ENCODE data around the gene MKRN3. TPM values are rescaled to one million over a fixed set of nuclear protein-coding genes. Genes with fewer than 3 reads are reported as not detected.

The MKRN3 gene
- total and polyA plus RNA-seq, 10 of the 15 experiments (the other 5 are each of a cell fraction or from before 2014, with no cell fraction given): 0.30 to 1.1 TPM; not detected in 8

DNA sequence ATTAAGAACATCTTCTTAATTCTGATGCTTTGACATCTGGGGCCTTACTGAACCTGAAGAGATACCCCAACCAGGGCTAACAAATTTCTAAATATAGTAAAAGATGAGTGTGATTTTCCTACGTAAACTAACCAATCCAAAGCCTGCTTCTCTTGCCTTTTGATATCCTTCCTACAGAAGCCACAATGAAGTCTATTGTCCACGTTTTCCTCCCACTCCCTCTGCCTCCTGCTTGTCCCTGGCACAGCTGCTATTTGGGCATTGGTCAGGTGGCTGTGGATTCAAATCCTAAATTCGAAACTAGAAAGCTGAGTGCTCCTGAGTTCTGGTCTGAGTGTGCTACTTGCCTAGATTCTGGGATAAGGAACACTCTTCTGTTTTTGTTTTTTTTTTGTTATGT, 17.4 kb upstream of the MKRN3 start:
- TF ChIP-seq EED (IDR thresholded peaks at IDR 0.05; ENCODE audit: low read depth) (no peak), KAT2A (conservative IDR thresholded peaks at IDR 0.05; ENCODE audit: control insufficient read depth, low read depth, low read length) (no peak), EZH2 (IDR thresholded peaks at IDR 0.05; ENCODE audit: borderline replicate concordance, control insufficient read depth, low read depth, low read length) (no peak), ZBED1 (IDR thresholded peaks at IDR 0.05; ENCODE audit: borderline replicate concordance) (no peak), ASH2L (IDR thresholded peaks at IDR 0.05; ENCODE audit: borderline replicate concordance, low read depth) (no peak), SUPT20H (IDR thresholded peaks at IDR 0.05; ENCODE audit: borderline replicate concordance, control insufficient read depth, low read depth, low read length) (no peak), ZNF622 (IDR thresholded peaks at IDR 0.05) (no peak), FOXK2 (IDR thresholded peaks at IDR 0.05) (no peak), BHLHE40 (IDR thresholded peaks at IDR 0.05; ENCODE audit: borderline replicate concordance in 1 of 2, low read depth in 2 of 2, low read length in 1 of 2) (no peak), PAX5 (IDR thresholded peaks at IDR 0.05; ENCODE audit: borderline replicate concordance, low read depth, low read length) (no peak), SPI1 (IDR thresholded peaks at IDR 0.05; ENCODE audit: borderline replicate concordance, insufficient read depth, low read depth, low read length) (no peak), NBN (IDR thresholded peaks at IDR 0.05) (no peak), NFIC (IDR thresholded peaks at IDR 0.05; ENCODE audit: low read depth, low read length) (no peak), ESRRA (IDR thresholded peaks at IDR 0.05; ENCODE audit: low read length) (no peak)
- TF ChIP-seq, protein P1, sequence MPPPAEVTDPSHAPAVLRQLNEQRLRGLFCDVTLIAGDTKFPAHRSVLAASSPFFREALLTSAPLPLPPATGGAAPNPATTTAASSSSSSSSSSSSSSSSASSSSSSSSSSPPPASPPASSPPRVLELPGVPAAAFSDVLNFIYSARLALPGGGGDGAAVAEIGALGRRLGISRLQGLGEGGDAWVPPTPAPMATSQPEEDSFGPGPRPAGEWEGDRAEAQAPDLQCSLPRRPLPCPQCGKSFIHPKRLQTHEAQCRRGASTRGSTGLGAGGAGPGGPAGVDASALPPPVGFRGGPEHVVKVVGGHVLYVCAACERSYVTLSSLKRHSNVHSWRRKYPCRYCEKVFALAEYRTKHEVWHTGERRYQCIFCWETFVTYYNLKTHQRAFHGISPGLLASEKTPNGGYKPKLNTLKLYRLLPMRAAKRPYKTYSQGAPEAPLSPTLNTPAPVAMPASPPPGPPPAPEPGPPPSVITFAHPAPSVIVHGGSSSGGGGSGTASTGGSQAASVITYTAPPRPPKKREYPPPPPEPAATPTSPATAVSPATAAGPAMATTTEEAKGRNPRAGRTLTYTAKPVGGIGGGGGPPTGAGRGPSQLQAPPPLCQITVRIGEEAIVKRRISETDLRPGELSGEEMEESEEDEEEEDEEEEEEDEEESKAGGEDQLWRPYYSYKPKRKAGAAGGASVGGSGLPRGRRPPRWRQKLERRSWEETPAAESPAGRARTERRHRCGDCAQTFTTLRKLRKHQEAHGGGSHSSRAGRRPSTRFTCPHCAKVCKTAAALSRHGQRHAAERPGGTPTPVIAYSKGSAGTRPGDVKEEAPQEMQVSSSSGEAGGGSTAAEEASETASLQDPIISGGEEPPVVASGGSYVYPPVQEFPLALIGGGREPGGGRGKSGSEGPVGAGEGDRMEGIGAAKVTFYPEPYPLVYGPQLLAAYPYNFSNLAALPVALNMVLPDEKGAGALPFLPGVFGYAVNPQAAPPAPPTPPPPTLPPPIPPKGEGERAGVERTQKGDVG (CRISPR knock-in tag; IDR thresholded peaks at IDR 0.05): no peak
- TF ChIP-seq, protein P2, sequence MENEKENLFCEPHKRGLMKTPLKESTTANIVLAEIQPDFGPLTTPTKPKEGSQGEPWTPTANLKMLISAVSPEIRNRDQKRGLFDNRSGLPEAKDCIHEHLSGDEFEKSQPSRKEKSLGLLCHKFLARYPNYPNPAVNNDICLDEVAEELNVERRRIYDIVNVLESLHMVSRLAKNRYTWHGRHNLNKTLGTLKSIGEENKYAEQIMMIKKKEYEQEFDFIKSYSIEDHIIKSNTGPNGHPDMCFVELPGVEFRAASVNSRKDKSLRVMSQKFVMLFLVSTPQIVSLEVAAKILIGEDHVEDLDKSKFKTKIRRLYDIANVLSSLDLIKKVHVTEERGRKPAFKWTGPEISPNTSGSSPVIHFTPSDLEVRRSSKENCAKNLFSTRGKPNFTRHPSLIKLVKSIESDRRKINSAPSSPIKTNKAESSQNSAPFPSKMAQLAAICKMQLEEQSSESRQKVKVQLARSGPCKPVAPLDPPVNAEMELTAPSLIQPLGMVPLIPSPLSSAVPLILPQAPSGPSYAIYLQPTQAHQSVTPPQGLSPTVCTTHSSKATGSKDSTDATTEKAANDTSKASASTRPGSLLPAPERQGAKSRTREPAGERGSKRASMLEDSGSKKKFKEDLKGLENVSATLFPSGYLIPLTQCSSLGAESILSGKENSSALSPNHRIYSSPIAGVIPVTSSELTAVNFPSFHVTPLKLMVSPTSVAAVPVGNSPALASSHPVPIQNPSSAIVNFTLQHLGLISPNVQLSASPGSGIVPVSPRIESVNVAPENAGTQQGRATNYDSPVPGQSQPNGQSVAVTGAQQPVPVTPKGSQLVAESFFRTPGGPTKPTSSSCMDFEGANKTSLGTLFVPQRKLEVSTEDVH (IDR thresholded peaks at IDR 0.05; ENCODE audit: low read depth, partially characterized antibody): no peak
- TF ChIP-seq, protein P3, sequence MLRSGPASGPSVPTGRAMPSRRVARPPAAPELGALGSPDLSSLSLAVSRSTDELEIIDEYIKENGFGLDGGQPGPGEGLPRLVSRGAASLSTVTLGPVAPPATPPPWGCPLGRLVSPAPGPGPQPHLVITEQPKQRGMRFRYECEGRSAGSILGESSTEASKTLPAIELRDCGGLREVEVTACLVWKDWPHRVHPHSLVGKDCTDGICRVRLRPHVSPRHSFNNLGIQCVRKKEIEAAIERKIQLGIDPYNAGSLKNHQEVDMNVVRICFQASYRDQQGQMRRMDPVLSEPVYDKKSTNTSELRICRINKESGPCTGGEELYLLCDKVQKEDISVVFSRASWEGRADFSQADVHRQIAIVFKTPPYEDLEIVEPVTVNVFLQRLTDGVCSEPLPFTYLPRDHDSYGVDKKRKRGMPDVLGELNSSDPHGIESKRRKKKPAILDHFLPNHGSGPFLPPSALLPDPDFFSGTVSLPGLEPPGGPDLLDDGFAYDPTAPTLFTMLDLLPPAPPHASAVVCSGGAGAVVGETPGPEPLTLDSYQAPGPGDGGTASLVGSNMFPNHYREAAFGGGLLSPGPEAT (IDR thresholded peaks at IDR 0.05; ENCODE audit: low read depth): no peak
- TF ChIP-seq, protein P4, sequence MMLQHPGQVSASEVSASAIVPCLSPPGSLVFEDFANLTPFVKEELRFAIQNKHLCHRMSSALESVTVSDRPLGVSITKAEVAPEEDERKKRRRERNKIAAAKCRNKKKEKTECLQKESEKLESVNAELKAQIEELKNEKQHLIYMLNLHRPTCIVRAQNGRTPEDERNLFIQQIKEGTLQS (IDR thresholded peaks at IDR 0.05; ENCODE audit: borderline replicate concordance, extremely low read depth, low read depth, low read length): no peak
- DNase-seq (ENCODE audit: low read depth, low spot score) (no peak), ATAC-seq (no peak), FAIRE-seq (no peak)
- Histone ChIP-seq H2AFZ (ENCODE audit: control insufficient read depth, low read depth, low read length) (no peak overlapping the region), H4K20me1 (ENCODE audit: control insufficient read depth, insufficient read depth) (no peaks in the 10 kb centered on the region), H3K9me3 (replicated peaks; ENCODE audit: control insufficient read depth, insufficient read depth, low read length) (no peaks in the 10 kb centered on the region), H3K79me2 (ENCODE audit: control insufficient read depth, insufficient read depth, low read length) (no peaks in the 10 kb centered on the region), H3K27me3 (replicated peaks in 1 of 2; ENCODE audit: control insufficient read depth in 2 of 2, insufficient read depth in 2 of 2, low read length in 1 of 2) (no peaks in the 10 kb centered on the region), H3K36me3 (ENCODE audit: control insufficient read depth in 2 of 2, insufficient read depth in 2 of 2, low read length in 1 of 2) (no peaks in the 10 kb centered on the region), H3K4me3 (no peak overlapping the region), H3K4me1 (ENCODE audit: control insufficient read depth, insufficient read depth, low read length) (no peaks in the 10 kb centered on the region), H3K4me2 (ENCODE audit: control insufficient read depth, insufficient read depth) (no peak overlapping the region), H3K27ac (ENCODE audit: control insufficient read depth, insufficient read depth) (no peak overlapping the region), H3K9ac (ENCODE audit: control insufficient read depth, insufficient read depth, low read length) (no peak overlapping the region)
- WGBS (ENCODE audit: insufficient coverage, insufficient replicate concordance, low lambda C conversion rate, missing lambda C conversion rate): 0% methylated on average over 3 of the region's 3 CpGs
- in situ Hi-C loops (cut with MboI): no loop called here
- ChIA-PET RAD21 (ENCODE audit: unreplicated experiment) (no interaction called here), CTCF (no interaction called here), SMC1A (ENCODE audit: uncharacterized antibody, unreplicated experiment) (no interaction called here), POLR2A (no interaction called here)
- BruUV-seq (replicated peaks): no TSS peak
- intact Hi-C loops (cut with micrococcal nuclease; ENCODE audit: unreplicated experiment): no loop called here

All from GM12878 (cell line).